GOT3 (cell line): ENCODE measurements around the gene PCLO.
"Not testable (repeated sequence)": the region's sequence is repeated elsewhere in the genome, so short reads cannot be mapped to it uniquely, and the experiment has no call there.

Source experiments
- DNase-seq: peaks from one replicate; lab custom pipeline; 2025; ENCODE audit warnings: mixed read lengths; lab: John Stamatoyannopoulos, UW

The PCLO gene

GRCh38 chr7:83053965-83054364, 108.7 kb downstream of the PCLO start:
- DNase-seq, result no peak

GRCh38 chr7:83040484-83040883, 122.2 kb downstream of the PCLO start:
- no peak for DNase-seq

GRCh38 chr7:83038787-83039186, 123.9 kb downstream of the PCLO start:
- no peak for DNase-seq

GRCh38 chr7:83036721-83037380, 125.8 kb downstream of the PCLO start:
- no peak for DNase-seq

- DNase-seq, result no peak
Observed at GRCh38 chr7:83036130-83036529, 126.6 kb downstream of the PCLO start.

GRCh38 chr7:83032195-83032594, 130.5 kb downstream of the PCLO start:
- DNase-seq, result no peak

- DNase-seq, result not testable (repeated sequence)
Observed at GRCh38 chr7:83023817-83024665, 138.6 kb downstream of the PCLO start.

- DNase-seq, result no peak
Observed at GRCh38 chr7:83021032-83021431, 141.7 kb downstream of the PCLO start.

GRCh38 chr7:83020161-83020560, 142.5 kb downstream of the PCLO start:
- no peak for DNase-seq

GRCh38 chr7:83015916-83016315, 146.8 kb downstream of the PCLO start:
- DNase-seq, result no peak

- no peak for DNase-seq
Observed at GRCh38 chr7:83014546-83014945, 148.1 kb downstream of the PCLO start.

- no peak for DNase-seq
Observed at GRCh38 chr7:83011954-83012353, 150.7 kb downstream of the PCLO start.

GRCh38 chr7:83005410-83005809, 157.3 kb downstream of the PCLO start:
- DNase-seq, result no peak

- no peak for DNase-seq
Observed at GRCh38 chr7:83001362-83002040, 161.2 kb downstream of the PCLO start.

- DNase-seq, result no peak
Observed at GRCh38 chr7:82998436-82998835, 164.2 kb downstream of the PCLO start.

- DNase-seq, result no peak
Observed at GRCh38 chr7:82985144-82985802, 177.4 kb downstream of the PCLO start.

- DNase-seq, result no peak
Observed at GRCh38 chr7:82980130-82980788, 182.4 kb downstream of the PCLO start.

GRCh38 chr7:82975811-82976468, 186.7 kb downstream of the PCLO start:
- no peak for DNase-seq

GRCh38 chr7:82972135-82972534, 190.5 kb downstream of the PCLO start:
- DNase-seq, result no peak

GRCh38 chr7:82965088-82966036, 197.3 kb downstream of the PCLO start:
- DNase-seq, result no peak
